GM11168 (cell line): ENCODE data around the gene RSRC1.
"Not testable (repeated sequence)": the region's sequence is repeated elsewhere in the genome, so short reads cannot be mapped to it uniquely, and the experiment has no call there.

Experiments used
- in situ Hi-C: fragments of 300-500 bp; cut with MboI; formaldehyde crosslinking; loops from one replicate; pipeline ENCODE4 v1.12.0; 2022; ENCODE audit warnings: low sequenced_read_pairs; ENCODE audit not compliant: unreplicated experiment

The RSRC1 gene

DNA sequence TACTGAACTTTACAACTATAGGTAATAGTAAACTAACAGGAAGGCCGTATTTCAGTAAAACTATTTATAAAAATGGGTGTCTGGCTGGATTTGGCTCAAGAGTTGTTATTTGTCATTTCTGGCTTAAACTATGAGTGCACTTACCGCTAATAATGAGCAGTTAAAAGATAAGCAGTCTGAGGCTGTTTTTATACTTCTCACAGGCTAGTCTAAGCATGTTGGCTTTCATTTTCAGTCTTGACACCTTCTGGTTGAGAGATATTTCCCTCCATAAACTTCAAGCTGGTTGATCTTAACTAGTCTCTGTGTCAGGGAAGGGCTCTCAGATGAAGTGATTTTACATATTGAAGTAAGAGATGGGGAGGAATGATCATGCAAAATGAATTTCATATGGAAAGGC, 96.1 kb downstream of the RSRC1 start:
- in situ Hi-C loops: no loop called here

DNA sequence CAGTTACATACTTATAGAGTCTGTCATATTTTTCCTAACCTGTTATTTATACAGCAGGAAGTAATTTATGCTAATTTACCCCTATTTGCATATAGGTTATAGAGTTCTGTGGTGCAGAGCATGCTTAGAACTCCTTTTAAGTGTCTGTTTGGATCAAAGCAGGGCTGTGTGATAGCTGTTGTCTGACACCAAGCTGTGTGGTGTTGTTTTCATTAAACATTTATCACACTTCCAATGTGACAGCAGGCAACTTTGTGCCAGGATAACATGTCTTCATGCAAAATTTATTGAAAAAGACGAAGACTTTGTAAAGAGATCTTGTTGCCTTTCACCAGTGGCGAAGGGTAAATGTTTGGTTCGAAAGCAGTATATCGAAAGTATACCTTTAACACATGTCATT, 100.2 kb downstream of the RSRC1 start:
- in situ Hi-C loops: no loop called here

DNA sequence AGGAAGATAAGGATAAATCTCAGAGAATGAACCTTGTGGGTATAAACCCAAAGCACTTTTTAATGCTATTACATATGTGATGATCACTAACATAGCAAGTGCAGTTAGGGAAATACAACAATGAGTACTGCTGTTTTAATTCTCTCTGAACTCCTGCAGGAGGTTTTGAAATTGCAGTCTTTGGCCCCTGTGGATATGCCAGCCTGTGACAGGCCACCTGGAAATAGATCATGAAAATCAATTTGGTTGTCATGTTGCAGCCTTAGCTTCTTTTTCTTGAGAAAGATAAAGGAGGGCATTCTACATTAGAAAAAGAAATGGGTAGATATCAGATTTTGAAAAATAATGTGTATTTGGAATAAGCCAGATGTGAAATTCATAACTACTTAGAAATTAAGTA, 103.6 kb downstream of the RSRC1 start:
- in situ Hi-C loops: no loop called here

DNA sequence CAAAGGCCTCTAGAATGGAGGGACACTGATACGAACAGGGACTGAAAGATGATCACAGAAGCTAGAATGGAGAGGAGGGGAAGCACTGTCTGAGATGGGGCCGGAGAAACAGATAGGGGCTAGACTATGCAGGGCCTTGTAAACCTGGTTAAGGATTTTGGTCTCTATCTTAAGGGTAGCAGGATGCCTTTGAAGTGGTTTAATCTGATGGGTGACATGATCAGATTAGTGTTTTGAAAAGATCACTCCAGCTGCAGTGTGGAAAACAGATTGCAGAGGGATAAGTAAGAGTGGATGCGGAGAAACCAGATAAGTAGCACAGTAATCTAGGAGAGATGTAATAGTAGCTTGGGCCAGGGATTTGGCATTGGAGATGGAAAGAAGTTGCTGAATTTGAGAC, 108.1 kb downstream of the RSRC1 start:
- in situ Hi-C loops: no loop called here

DNA sequence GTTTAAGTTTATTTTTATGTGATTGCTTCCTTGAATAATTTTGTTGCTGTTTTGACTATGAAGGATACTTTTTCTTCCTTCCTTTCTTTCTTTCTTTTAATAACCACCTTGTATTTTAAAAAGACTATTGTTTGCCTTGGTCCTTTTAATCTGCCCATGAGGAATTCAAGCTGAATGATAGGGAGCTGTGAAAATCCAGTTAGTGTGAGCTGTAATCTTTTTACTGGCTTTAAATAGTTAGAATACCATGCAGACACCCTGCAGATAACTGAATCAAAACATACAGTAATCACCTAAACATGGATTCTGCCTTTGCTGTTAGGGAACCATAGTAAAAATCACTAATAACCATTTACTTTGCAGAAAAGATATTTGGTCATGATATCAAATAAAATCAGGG, 110.7 kb downstream of the RSRC1 start:
- in situ Hi-C loops: no loop called here

GRCh38 chr3:158221426-158221825, 111.5 kb downstream of the RSRC1 start:
- in situ Hi-C loops: no loop called here

GRCh38 chr3:158226429-158226828, 116.5 kb downstream of the RSRC1 start:
- in situ Hi-C loops: no loop called here

DNA sequence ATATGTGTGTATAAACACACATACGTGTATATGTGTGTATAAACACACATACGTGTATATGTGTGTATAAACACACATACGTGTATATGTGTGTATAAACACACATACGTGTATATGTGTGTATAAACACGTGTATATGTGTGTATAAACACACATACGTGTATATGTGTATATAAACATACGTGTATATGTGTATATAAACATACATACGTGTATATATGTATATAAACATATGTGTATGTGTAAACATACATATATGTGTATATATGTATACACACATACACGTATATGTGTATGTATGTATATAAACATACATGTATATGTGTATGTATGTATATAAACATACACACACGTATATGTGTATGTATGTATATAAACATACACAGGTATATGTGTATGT, 119.1 kb downstream of the RSRC1 start:
- in situ Hi-C loops: not testable (repeated sequence)

GRCh38 chr3:158233791-158234190, 123.9 kb downstream of the RSRC1 start:
- in situ Hi-C loops: no loop called here

DNA sequence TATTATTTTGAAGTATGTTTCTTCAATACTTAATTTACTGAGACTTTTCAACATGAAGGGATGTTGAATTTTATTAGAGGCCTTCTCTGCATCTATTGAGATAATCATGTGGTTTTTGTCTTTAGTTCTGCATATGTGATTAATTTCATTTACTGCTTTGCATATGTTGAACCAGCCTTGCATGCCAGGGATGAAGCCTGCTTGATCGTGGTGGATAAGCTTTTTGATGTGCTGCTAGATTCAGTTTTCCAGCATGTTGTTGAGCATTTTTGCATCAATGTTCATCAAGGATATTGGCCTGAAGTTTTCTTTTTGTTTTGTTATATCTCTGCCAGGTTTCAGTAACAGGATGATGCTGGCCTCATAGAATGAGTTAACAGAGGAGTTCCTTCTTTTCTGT, 134.4 kb downstream of the RSRC1 start:
- in situ Hi-C loops: no loop called here

DNA sequence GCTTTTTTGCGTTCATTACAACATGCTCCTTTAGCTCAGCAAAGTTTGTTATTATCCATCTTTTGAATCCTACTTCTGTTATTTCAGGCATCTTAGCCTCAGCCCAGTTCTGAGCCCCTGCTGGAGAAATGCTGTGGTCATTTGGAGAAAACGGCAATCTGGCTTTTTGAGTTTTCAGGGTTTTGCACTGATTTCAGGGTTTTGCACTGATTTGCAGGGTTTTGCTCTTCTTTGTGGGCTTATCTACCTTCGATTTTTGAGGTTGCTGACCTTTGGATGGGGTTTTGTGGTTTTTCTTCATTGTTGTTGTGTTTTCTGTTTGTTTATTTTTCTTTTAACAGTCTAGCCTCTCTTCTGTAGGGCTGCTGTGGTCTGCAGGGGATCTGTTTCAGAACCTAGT, 137.4 kb downstream of the RSRC1 start:
- in situ Hi-C loops: no loop called here

- in situ Hi-C loops: no loop called here
These were observed 138.4 kb downstream of the RSRC1 start for GRCh38 chr3:158248261-158248660.

GRCh38 chr3:158249183-158249582, 139.3 kb downstream of the RSRC1 start:
- in situ Hi-C loops: no loop called here

- in situ Hi-C loops: no loop called here
These were observed 148.7 kb downstream of the RSRC1 start for GRCh38 chr3:158258619-158259018.

GRCh38 chr3:158260392-158260791, 150.5 kb downstream of the RSRC1 start:
- in situ Hi-C loops: no loop called here

- in situ Hi-C loops: no loop called here
These were observed 151.6 kb downstream of the RSRC1 start for GRCh38 chr3:158261371-158261991.

- in situ Hi-C loops: no loop called here
These were observed 155.0 kb downstream of the RSRC1 start for GRCh38 chr3:158264894-158265293.

GRCh38 chr3:158267015-158267414, 157.1 kb downstream of the RSRC1 start:
- in situ Hi-C loops: no loop called here

- in situ Hi-C loops: no loop called here
These were observed 160.1 kb downstream of the RSRC1 start for GRCh38 chr3:158269942-158270341.

GRCh38 chr3:158272081-158272480, 162.2 kb downstream of the RSRC1 start:
- in situ Hi-C loops: no loop called here

DNA sequence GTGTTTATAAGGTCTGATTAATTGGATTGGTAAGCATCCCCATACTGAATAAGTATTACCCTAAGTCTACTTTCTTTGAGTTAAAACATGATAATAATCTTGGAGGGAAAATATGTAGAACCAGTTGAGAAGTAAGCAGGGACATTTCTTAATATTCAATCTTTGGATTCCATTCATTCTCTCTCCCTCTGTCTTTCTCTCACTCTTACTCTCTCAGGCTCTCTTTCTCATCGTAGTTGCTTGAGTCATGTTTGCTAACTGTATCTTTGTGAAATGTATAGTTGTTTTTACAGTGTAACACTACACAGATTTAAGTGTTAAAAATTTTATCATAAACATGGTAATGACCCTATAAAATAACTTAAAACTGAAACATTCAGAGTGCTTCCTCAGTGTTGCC, 163.8 kb downstream of the RSRC1 start:
- in situ Hi-C loops: no loop called here

DNA sequence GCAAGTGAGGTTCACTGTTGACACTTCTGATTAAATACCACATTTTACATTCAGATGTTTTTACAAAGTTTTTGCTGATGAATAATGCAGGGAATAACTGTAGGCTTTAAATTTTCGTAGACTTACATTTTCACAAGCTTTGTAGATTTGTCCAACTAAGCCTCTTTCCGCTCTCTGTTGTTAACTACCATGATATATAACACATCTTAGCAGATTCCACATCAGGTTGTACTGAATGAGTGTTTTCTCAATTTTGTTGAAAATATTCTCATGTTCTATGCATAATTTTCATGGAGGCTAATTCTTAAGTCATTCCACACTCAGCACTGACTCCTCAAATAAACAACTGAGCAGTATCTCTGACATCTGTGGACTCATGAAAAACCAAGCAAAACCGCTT, 168.3 kb downstream of the RSRC1 start:
- in situ Hi-C loops: no loop called here

- in situ Hi-C loops: no loop called here
These were observed 169.7 kb downstream of the RSRC1 start for GRCh38 chr3:158279609-158280008.
